K562 (cell line): ENCODE measurements around the gene PASD1. TPM values are rescaled to one million over a fixed set of nuclear protein-coding genes. Genes with fewer than 3 reads are reported as not detected.

Experiments
- MGA ChIP-seq: fragments of 450-650 bp; IDR thresholded peaks from 2 replicates; pipeline ENCODE4 v1.6.1; 2016; ENCODE audit warnings: mild to moderate bottlenecking, moderate library complexity
- ZNF511 ChIP-seq: sonication (generic); formaldehyde crosslinking; IDR thresholded peaks from 2 replicates; pipeline ENCODE4 v1.8.0; 2022; ENCODE audit warnings: mild to moderate bottlenecking, missing genetic modification reagents
- polyA plus RNA-seq, 8 experiments: library from polyadenylated mRNA; depleted of rRNA in 4 of 8; stranded (reverse) in 5 of 8; unstranded in 3 of 8; fragments of >200 nt; fragmentation: Nextera tagmentation in 2 of 8; fragmentation: Illumina TruSeq in 1 of 8; extraction: Ambion mirVana in 2 of 8; extraction: Trizol in 1 of 8; gene quantifications; 2 replicates each; pipeline versions ENCODE4 v1.2.1 to v1.2.3, GENCODE V29; 2011 to 2014; ENCODE audit warnings: inconsistent platforms in 1 of 8, missing spikeins in 1 of 8
- total RNA-seq, 7 experiments: library from RNA; depleted of rRNA in 6 of 7; stranded (reverse); fragments of >200 nt in 6 of 7; fragmentation: Illumina TruSeq in 2 of 7; extraction: Trizol in 2 of 7; gene quantifications; 2 replicates each; pipeline versions ENCODE4 v1.2.1 to v1.2.3, GENCODE V29; 2011 to 2021; ENCODE audit warnings: low replicate concordance in 1 of 7

Gene PASD1
- total and polyA plus RNA-seq, 9 of the 15 experiments (the other 6 are each of a cell fraction or from before 2014, with no cell fraction given) = 1.7 to 12.8 (median 9.6) TPM

DNA sequence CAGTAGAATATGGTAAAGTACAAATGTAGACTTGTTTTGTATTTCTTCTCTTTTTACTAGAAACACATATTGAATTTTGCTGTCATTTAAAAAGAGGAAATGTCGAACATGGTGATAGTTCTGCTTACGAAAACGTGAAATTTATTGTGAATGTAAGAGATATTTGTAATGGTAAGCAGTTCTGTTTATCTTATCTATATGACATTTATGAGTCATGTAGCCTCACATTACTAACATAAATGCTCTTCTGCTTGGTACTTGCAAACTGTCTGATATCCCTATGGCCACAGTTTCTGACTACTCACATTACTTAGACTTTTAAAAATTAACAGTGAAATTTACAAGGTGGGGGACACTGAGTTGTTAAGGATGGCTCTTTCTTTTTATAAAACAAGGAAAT is 57.9 kb downstream of the PASD1 start (continued):
- TF ChIP-seq MGA (no peak), ZNF511 (CRISPR knock-in tag) (no peak)
